ENCODE measurements around the gene CAVIN2.

DNA sequence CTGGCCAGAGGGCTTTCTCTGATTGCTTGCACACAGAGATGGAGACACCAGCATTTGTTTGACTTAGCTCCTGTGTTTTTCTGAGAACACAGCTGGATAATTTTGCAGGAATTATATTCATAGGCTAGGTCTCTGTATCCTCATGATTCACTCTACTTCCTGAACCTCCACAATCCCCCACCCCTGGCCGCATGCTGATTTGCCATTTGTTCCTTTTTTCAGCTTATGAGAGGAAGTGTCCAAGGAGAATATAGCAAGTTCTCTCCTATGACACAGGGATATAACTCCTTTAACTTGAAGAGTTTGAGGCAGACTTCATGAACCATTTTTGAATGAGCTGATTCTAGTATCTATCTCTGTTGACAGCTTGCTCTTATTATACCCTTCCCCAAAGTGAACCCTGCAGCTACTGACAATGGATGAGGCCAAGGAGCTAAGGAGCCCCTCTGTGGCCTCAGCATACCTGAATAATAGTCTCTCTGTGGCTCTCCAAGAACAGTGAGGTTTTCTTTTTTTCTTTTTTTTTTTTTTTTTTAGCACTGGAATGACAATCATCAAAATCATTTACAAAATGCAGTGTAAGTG lies 15.4 kb downstream of the CAVIN2 start:
- no peak for TF ChIP-seq POLR2A (IDR thresholded peaks at IDR 0.05)
- TF ChIP-seq, protein P1, sequence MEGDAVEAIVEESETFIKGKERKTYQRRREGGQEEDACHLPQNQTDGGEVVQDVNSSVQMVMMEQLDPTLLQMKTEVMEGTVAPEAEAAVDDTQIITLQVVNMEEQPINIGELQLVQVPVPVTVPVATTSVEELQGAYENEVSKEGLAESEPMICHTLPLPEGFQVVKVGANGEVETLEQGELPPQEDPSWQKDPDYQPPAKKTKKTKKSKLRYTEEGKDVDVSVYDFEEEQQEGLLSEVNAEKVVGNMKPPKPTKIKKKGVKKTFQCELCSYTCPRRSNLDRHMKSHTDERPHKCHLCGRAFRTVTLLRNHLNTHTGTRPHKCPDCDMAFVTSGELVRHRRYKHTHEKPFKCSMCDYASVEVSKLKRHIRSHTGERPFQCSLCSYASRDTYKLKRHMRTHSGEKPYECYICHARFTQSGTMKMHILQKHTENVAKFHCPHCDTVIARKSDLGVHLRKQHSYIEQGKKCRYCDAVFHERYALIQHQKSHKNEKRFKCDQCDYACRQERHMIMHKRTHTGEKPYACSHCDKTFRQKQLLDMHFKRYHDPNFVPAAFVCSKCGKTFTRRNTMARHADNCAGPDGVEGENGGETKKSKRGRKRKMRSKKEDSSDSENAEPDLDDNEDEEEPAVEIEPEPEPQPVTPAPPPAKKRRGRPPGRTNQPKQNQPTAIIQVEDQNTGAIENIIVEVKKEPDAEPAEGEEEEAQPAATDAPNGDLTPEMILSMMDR (IDR thresholded peaks at IDR 0.05) = no peak
